BE2C (cell line): Measurements from ENCODE around the gene ARL6IP5.

ENCODE experiments used
- DNase-seq: peaks from one replicate; pipeline ENCODE4 v3.0.0-alpha.2; 2020
- H3K27me3 ChIP-seq: fragments of 250-450 bp; sonication (Bioruptor Pico); 2 replicates; pipeline ENCODE4 v1.5.1; 2020; ENCODE audit warnings: mild to moderate bottlenecking
- H3K36me3 ChIP-seq: fragments of 250-450 bp; sonication (Bioruptor Pico); 2 replicates; pipeline ENCODE4 v1.5.1; 2020; ENCODE audit warnings: mild to moderate bottlenecking
- H3K4me1 ChIP-seq: fragments of 250-450 bp; sonication (Bioruptor Pico); 2 replicates; pipeline ENCODE4 v1.5.1; 2020
- H3K4me3 ChIP-seq: 2 replicates; pipeline ENCODE4 v1.5.1; 2011; ENCODE audit warnings: low read depth, low read length
- H3K9me3 ChIP-seq: fragments of 250-450 bp; sonication (Bioruptor Pico); 2 replicates; pipeline ENCODE4 v1.5.1; 2020
- CTCF ChIP-seq: IDR thresholded peaks from 2 replicates; pipeline ENCODE4 v1.5.1; 2012; ENCODE audit warnings: mild to moderate bottlenecking, low read depth, low read length

Gene ARL6IP5

GRCh38 chr3:69082805-69083204 lies 1.9 kb upstream of the ARL6IP5 start:
- Histone ChIP-seq H3K9me3 (no peaks in the 10 kb centered on the region), H3K4me3 (no peak overlapping the region), H3K27me3 (no peaks in the 10 kb centered on the region), H3K4me1 (no peaks in the 10 kb centered on the region; the same call in 1 of the 2 replicates), H3K36me3 (no peaks in the 10 kb centered on the region)
- no peak for DNase-seq
- TF ChIP-seq CTCF = no peak

GRCh38 chr3:69085168-69085832 lies 563 bp downstream of the ARL6IP5 start:
- Histone ChIP-seq H3K4me3 (peak overlapping the region; percentile 89), H3K27me3 (no peaks in the 10 kb centered on the region), H3K4me1 (no peaks in the 10 kb centered on the region; the same call in 1 of the 2 replicates), H3K36me3 (no peaks in the 10 kb centered on the region), H3K9me3 (no peaks in the 10 kb centered on the region)
- TF ChIP-seq CTCF = no peak
- peak; percentile 37 for DNase-seq

- Histone ChIP-seq H3K36me3 (no peaks in the 10 kb centered on the region), H3K4me3 (peak overlapping the region; percentile 89), H3K4me1 (no peaks in the 10 kb centered on the region; the same call in 1 of the 2 replicates), H3K9me3 (no peaks in the 10 kb centered on the region), H3K27me3 (no peaks in the 10 kb centered on the region)
- no peak for TF ChIP-seq CTCF
- DNase-seq = peak; percentile 89
Observed at GRCh38 chr3:69085833-69086722, 1.3 kb downstream of the ARL6IP5 start.

- no peak for DNase-seq
- H3K4me3 ChIP-seq = no peak overlapping the region
- no peaks in the 10 kb centered on the region; the same call in 1 of the 2 replicates for H3K4me1 ChIP-seq
- H3K36me3 ChIP-seq = peaks cover 4% of the 10 kb centered on the region
- no peaks in the 10 kb centered on the region for H3K9me3 ChIP-seq
- H3K27me3 ChIP-seq = no peaks in the 10 kb centered on the region
- TF ChIP-seq CTCF = no peak
Observed at GRCh38 chr3:69087030-69087791, 2.5 kb downstream of the ARL6IP5 start.

GRCh38 chr3:69088063-69088462 lies 3.3 kb downstream of the ARL6IP5 start:
- no peak overlapping the region for H3K4me3 ChIP-seq
- peaks cover 4% of the 10 kb centered on the region for H3K36me3 ChIP-seq
- no peaks in the 10 kb centered on the region for H3K9me3 ChIP-seq
- no peak for TF ChIP-seq CTCF
- no peaks in the 10 kb centered on the region; the same call in 1 of the 2 replicates for H3K4me1 ChIP-seq
- no peak for DNase-seq
- no peaks in the 10 kb centered on the region for H3K27me3 ChIP-seq
